OCI-LY1 (cell line): ENCODE results near the gene HECTD1.

Experiments
- EZH2 ChIP-seq: fragments of 200-600 bp; sonication (generic), shearing (Covaris generic); IDR thresholded peaks from 2 replicates; pipeline ENCODE4 v1.8.0; 2017; ENCODE audit warnings: borderline replicate concordance, mixed run types, mild to moderate bottlenecking, antibody characterized with exemption, low read length, moderate library complexity, mixed read lengths
- TF ChIP-seq, protein P1 (sequence below): fragments of 200-600 bp; sonication (generic), shearing (Covaris generic); IDR thresholded peaks from 2 replicates; pipeline ENCODE4 v1.5.1; 2017; ENCODE audit warnings: mild to moderate bottlenecking, antibody characterized with exemption, low read length, moderate library complexity, mixed read lengths

DNA sequence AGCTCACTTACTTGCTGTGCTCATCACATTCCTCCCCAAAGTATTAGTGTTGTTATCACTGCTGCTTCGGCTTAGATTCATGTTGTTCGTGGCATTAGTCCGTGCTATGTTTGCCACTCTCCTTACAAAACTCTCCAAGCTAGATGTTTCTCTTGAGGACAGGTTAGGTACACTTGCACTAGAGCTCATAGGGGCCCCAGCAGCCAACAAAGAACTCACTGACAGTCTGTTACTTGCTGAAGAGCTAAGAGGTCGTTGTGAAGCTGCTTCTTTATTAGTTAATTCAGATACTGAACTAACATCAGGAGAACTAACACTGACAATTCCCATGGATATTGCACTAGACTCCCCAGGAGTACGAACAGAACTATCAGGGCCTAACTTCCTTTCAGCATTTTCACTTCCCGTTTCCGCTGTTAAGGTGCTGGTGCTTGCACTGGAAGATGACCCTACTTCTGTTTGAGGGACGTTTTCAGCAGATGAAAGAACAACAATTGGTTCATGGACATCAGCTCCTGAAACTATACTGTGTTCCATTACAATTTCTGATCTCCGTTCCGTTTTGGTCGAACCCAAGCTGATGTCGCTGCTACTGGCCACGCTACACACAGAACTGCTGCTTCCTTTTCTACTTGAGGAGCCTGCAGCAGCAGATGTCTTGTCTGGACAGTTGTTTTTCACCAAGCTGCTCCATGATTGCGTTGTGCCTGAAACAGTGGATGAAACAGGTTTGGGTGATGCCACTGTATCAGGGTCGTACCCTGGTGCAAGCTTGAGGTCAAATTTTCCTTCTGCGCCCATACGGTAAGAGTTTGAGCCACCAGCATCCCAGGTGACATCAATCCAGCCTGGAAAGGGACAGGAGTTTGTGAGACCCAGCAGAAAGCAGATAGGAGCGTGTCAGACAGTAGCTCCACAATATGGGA is 78.7 kb downstream of the HECTD1 start:
- TF ChIP-seq EZH2: no peak
- TF ChIP-seq, protein P1, sequence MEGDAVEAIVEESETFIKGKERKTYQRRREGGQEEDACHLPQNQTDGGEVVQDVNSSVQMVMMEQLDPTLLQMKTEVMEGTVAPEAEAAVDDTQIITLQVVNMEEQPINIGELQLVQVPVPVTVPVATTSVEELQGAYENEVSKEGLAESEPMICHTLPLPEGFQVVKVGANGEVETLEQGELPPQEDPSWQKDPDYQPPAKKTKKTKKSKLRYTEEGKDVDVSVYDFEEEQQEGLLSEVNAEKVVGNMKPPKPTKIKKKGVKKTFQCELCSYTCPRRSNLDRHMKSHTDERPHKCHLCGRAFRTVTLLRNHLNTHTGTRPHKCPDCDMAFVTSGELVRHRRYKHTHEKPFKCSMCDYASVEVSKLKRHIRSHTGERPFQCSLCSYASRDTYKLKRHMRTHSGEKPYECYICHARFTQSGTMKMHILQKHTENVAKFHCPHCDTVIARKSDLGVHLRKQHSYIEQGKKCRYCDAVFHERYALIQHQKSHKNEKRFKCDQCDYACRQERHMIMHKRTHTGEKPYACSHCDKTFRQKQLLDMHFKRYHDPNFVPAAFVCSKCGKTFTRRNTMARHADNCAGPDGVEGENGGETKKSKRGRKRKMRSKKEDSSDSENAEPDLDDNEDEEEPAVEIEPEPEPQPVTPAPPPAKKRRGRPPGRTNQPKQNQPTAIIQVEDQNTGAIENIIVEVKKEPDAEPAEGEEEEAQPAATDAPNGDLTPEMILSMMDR: no peak
